ENCODE results near the gene TNKS2.
"Not testable (repeated sequence)": the region's sequence is repeated elsewhere in the genome, so short reads cannot be mapped to it uniquely, and the experiment has no call there.

Gene TNKS2

DNA sequence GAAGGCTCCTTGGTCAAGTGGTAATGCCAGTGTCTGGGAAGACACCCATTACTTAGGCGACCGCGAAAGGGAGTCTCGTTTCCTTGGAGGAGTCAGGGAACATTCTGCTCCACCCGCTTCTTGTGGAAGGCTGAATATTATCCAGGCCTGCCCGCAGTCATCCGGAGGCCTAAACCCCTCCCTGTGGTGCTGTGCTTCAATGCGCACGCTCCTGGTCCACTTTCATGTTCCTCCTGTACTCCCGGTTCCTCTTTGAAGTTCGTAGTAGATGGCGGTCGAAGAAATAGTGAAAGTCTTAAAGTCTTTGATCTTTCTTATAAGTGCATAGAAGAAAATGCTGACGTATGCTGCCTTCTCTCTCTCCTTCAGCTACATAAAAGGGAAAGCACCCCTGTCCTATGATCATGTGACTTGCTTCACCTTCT lies 96.0 kb downstream of the TNKS2 start:
- H3K36me3 ChIP-seq (ENCODE audit: control insufficient read depth in 1 of 2, insufficient read depth in 2 of 2, low read length in 2 of 2); H3K27ac ChIP-seq (ENCODE audit: low read length); H3K9me3 ChIP-seq (ENCODE audit: control insufficient read depth in 1 of 2, low read length in 2 of 2); H3K4me3 ChIP-seq (ENCODE audit: low read depth in 1 of 2, low read length in 2 of 2); H3K27me3 ChIP-seq (ENCODE audit: low read depth, low read length); H3K4me1 ChIP-seq (ENCODE audit: control insufficient read depth in 1 of 2, insufficient read depth in 2 of 2, low read length in 2 of 2): not testable (repeated sequence)

DNA sequence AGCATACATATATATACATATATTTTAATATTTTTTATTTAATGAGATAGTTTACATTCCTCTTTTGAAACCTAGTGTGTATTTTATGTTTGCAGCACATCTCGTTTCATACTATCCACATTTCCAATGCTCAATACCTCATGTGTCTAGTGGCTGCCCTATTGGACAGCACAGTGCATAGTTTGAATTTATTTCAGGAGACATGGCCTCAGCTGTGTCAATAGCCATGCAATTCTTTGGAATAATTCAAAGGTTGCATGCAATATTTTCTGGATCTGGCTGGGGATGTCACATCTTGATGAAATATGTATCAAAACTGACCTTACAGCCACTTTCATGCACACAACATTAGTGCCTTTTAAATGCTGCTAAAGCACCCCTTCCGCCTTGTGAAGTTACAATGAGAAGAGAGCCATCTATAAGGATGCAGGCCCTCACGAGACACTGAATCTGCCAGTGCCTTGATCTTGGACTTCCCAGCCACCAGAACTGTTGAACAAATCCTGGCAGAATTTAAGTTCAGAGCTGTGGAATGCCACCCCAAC lies 98.1 kb downstream of the TNKS2 start:
- no peaks in the 10 kb centered on the region for H3K27me3 ChIP-seq (ENCODE audit: low read depth, low read length)
- no peaks in the 10 kb centered on the region for H3K4me1 ChIP-seq (ENCODE audit: control insufficient read depth in 1 of 2, insufficient read depth in 2 of 2, low read length in 2 of 2)
- no peak overlapping the region for H3K4me3 ChIP-seq (ENCODE audit: low read depth in 1 of 2, low read length in 2 of 2)
- no peaks in the 10 kb centered on the region for H3K36me3 ChIP-seq (ENCODE audit: control insufficient read depth in 1 of 2, insufficient read depth in 2 of 2, low read length in 2 of 2)
- no peaks in the 10 kb centered on the region for H3K9me3 ChIP-seq (ENCODE audit: control insufficient read depth in 1 of 2, low read length in 2 of 2)
- H3K27ac ChIP-seq (ENCODE audit: low read length) = no peak overlapping the region

DNA sequence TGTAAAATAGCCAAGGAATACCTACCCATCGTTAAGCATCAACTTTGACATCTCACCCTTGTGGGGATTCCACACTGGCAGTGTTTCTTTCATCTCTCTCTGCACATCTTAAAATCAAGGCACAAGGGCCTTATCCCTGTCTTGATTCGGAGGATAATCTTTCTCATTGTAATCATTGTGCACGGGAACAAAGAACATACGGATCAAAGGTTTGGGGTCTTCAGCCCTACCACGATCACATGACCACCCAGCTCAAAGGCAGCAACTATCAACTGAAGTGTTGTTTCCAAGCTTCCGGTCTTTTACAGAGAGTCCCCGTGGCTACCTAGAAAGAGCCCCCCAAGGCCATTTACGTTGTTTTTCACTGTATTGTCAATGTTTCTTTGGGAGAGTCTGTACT lies 99.2 kb downstream of the TNKS2 start:
- Histone ChIP-seq H3K27me3 (ENCODE audit: low read depth, low read length) (no peaks in the 10 kb centered on the region), H3K4me3 (ENCODE audit: low read depth in 1 of 2, low read length in 2 of 2) (no peak overlapping the region), H3K4me1 (ENCODE audit: control insufficient read depth in 1 of 2, insufficient read depth in 2 of 2, low read length in 2 of 2) (no peaks in the 10 kb centered on the region), H3K36me3 (ENCODE audit: control insufficient read depth in 1 of 2, insufficient read depth in 2 of 2, low read length in 2 of 2) (no peaks in the 10 kb centered on the region), H3K27ac (ENCODE audit: low read length) (no peak overlapping the region), H3K9me3 (ENCODE audit: control insufficient read depth in 1 of 2, low read length in 2 of 2) (no peaks in the 10 kb centered on the region)

DNA sequence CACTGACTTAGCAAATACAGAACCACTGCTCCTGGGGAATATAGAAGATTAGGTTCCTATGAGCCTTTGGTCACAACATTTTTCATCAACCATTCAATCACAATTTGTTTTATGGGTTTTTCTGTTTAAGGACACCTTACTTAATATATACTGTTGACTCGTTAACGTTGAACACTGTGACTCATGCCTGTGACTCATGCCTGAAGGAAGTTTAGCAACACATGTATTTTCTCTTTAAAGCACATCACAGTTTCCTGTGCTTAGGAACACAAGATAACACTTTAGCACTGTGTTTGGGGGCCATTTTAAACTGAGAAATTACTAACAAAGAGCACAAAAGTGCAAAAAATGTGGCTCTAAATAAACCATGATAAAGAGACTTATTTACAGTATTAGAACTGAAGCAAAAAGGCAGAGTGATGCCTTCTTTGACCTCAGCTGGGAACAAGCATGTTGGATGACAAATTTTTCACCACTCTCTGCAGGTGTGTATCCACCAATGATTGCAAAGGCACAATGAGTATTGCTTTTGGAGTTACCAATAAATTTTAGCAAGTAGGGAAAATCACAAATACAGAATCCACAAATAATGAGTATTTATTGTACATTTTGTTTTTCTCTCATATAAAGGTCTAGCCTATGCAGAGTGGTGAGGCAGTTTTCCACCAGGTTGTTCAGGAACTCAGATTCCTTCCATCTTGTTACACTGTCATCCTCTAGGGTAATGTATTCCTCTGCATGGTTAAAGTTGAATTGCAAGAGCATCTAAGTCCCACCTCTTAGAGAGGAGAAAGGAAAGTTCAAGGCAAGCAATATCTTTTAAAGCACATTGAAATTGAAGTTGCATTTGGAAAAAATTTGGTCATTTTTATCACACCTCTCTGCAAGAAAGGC lies 103.8 kb downstream of the TNKS2 start:
- Histone ChIP-seq H3K27me3 (ENCODE audit: low read depth, low read length) (no peaks in the 10 kb centered on the region), H3K27ac (ENCODE audit: low read length) (no peak overlapping the region), H3K4me1 (ENCODE audit: control insufficient read depth in 1 of 2, insufficient read depth in 2 of 2, low read length in 2 of 2) (peaks cover 0 to under 1% of the 10 kb centered on the region in 2 donors), H3K9me3 (ENCODE audit: control insufficient read depth in 1 of 2, low read length in 2 of 2) (no peaks in the 10 kb centered on the region), H3K4me3 (ENCODE audit: low read depth in 1 of 2, low read length in 2 of 2) (no peak overlapping the region), H3K36me3 (ENCODE audit: control insufficient read depth in 1 of 2, insufficient read depth in 2 of 2, low read length in 2 of 2) (no peaks in the 10 kb centered on the region)

DNA sequence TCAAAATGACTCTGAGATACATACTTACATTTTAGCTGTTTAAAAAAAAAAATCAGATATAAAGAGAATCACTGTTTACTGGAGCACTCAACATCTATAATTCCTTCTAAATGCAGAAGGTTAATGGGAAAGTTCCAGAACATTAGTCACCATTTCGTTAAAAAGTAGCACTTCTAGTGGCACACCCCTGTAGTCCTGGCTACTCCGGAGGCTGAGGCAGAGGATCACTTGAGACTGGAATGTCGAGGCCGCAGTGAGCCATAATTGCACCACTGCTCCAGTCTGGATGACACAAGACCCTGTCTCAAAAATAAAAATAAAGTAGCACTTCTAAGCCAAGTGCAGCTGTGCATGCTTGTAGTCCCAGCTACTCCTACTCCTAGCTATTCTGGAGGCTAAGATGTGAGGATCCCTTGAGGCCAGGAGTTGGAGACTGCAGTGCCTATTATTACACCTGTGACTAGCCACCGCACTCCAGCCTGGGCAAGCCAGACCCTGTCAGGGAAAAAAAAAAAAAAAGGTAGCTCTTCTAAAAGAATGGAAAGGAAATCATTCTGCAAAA lies 108.9 kb downstream of the TNKS2 start:
- H3K4me1 ChIP-seq (ENCODE audit: control insufficient read depth in 1 of 2, insufficient read depth in 2 of 2, low read length in 2 of 2) = peaks cover 0 to 16% of the 10 kb centered on the region in 2 donors
- H3K27ac ChIP-seq (ENCODE audit: low read length) = no peak overlapping the region

DNA sequence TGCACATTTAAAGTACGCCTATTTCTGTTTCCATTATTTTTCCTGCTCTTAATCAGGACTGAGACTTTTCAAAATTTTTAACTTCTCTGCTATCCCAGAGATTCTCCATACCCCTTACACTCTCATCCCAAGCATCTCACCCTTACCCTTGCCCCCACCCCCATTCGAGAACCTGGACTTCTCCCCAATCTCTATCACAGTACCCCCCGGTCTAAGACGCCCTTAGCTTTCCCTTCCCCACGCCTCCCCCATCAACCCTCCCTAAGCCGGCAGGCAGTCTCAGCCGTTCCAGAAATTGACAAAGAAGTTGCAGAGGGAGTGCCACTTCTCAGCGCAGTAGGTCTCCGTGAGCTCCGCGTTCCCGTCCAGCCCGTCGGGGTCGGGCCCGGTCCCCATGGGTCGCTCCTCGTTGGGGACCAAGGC lies 109.7 kb downstream of the TNKS2 start:
- H3K27ac ChIP-seq (ENCODE audit: low read length) = no peak overlapping the region

More for the DNA sequence above, 108.9 kb downstream of the TNKS2 start:
- H3K9me3 ChIP-seq (ENCODE audit: control insufficient read depth in 1 of 2, low read length in 2 of 2) = no peaks in the 10 kb centered on the region
- H3K4me3 ChIP-seq (ENCODE audit: low read depth in 1 of 2, low read length in 2 of 2) = peak overlapping the region in 1 of 2 donors; percentile 98
- H3K36me3 ChIP-seq (ENCODE audit: control insufficient read depth in 1 of 2, insufficient read depth in 2 of 2, low read length in 2 of 2) = no peaks in the 10 kb centered on the region
- no peaks in the 10 kb centered on the region for H3K27me3 ChIP-seq (ENCODE audit: low read depth, low read length)

DNA sequence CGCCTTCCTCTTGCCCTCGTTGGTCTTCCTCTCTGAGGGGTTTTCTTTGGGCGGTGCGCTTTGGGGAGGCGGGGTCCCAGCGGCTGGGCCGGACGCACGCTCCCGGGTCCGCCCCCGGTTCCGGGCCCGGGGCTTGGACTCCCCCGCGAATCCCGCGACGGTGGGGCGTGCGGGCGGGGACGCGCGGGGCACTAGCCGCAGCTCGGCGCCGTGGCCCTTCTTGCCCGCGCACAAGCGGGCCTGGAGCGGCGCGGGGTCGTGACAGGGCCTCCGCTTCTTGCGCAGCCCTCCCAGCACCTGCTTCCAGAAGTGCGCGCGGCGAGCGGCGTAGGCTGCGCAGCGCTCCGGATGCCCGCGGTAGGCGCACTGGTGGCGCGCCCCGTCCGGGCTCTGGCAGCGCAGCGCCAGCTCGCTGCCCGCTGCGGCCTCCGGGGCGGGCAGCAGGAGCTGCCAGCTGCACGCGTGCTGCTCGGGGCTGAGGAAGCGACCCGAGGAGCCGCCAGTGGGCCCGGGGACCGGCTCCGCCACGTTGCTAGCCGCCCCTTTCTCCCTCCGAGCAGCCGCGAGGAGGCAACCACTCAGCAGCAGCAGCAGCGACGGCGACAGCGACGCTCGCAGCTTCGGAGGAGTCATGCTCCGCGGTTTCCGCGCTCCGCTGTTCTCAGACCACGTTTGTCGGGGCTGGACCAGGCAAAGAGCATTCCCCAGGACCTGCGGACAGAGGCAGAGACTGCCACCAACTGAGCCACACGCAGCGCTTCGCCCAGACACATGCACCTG lies 110.3 kb downstream of the TNKS2 start:
- H3K4me1 ChIP-seq (ENCODE audit: control insufficient read depth in 1 of 2, insufficient read depth in 2 of 2, low read length in 2 of 2) = peaks cover 0 to 16% of the 10 kb centered on the region in 2 donors
- H3K9me3 ChIP-seq (ENCODE audit: control insufficient read depth in 1 of 2, low read length in 2 of 2) = no peaks in the 10 kb centered on the region
- no peaks in the 10 kb centered on the region for H3K36me3 ChIP-seq (ENCODE audit: control insufficient read depth in 1 of 2, insufficient read depth in 2 of 2, low read length in 2 of 2)
- no peaks in the 10 kb centered on the region for H3K27me3 ChIP-seq (ENCODE audit: low read depth, low read length)
- H3K4me3 ChIP-seq (ENCODE audit: low read depth in 1 of 2, low read length in 2 of 2) = peak overlapping the region; percentile 75 to 98
- H3K27ac ChIP-seq (ENCODE audit: low read length) = peak overlapping the region; percentile 1

More for the DNA sequence above, 109.7 kb downstream of the TNKS2 start:
- Histone ChIP-seq H3K4me1 (ENCODE audit: control insufficient read depth in 1 of 2, insufficient read depth in 2 of 2, low read length in 2 of 2) (peaks cover 0 to 16% of the 10 kb centered on the region in 2 donors), H3K9me3 (ENCODE audit: control insufficient read depth in 1 of 2, low read length in 2 of 2) (no peaks in the 10 kb centered on the region), H3K4me3 (ENCODE audit: low read depth in 1 of 2, low read length in 2 of 2) (peak overlapping the region; percentile 75 to 98), H3K36me3 (ENCODE audit: control insufficient read depth in 1 of 2, insufficient read depth in 2 of 2, low read length in 2 of 2) (no peaks in the 10 kb centered on the region), H3K27me3 (ENCODE audit: low read depth, low read length) (no peaks in the 10 kb centered on the region)

DNA sequence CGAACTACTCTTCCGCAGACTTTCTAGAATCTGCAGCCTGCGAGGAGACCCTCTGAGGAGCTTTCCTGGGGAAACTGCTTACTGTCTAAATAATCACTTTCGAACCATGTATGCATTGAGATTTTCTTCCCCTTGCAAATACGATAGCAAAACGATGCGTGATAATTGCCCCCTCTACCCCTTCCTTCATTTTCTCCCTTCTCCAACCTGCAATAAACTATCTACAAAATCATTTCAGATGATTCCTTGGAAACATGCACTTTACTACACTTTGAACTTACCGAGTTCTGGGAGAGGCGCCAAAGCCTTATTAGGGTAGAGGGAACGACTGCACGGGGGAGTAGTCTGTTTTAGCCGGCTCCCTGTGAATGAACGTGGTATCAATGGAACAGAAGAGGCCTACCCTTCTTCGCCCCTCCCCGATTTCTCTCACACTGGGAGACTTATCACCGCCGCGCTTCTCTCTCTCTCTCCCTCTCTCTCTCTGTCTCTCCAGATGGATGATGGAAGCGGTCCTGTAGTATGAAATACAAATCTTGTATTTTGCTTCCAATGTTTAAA lies 111.0 kb downstream of the TNKS2 start, which contains the start of gene FGFBP3:
Gene FGFBP3, minus strand, starts transcription at position 370 of the 561 bp plus-strand sequence. CDS start 517 bp downstream, outside the sequence.
- Histone ChIP-seq H3K27me3 (ENCODE audit: low read depth, low read length) (no peaks in the 10 kb centered on the region), H3K9me3 (ENCODE audit: control insufficient read depth in 1 of 2, low read length in 2 of 2) (no peaks in the 10 kb centered on the region), H3K4me1 (ENCODE audit: control insufficient read depth in 1 of 2, insufficient read depth in 2 of 2, low read length in 2 of 2) (peaks cover 0 to 16% of the 10 kb centered on the region in 2 donors), H3K27ac (ENCODE audit: low read length) (peak within 1 kb of the TSS; percentile 1), H3K4me3 (ENCODE audit: low read depth in 1 of 2, low read length in 2 of 2) (peak within 1 kb of the TSS; percentile 75 to 98), H3K36me3 (ENCODE audit: control insufficient read depth in 1 of 2, insufficient read depth in 2 of 2, low read length in 2 of 2) (no peaks in the 10 kb centered on the region)

DNA sequence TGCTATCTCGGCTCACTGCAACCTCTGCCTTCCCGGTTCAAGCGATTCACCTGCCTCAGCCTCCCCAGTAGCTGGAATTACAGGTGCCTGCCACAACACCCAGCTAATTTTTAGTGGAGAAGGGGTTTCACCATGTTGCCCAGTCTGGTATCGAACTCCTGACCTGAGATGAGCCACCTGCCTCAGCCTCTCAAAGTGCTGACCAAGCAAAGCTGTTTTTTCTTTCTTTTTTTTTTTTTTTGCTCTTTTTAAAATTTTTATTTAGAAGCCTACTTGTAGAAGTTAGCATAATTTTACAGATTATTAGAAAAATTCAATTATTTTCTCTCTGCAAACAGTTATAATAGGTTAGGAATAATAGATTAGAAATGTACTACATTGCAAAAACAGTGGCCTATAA lies 112.2 kb downstream of the TNKS2 start:
- Histone ChIP-seq H3K4me3 (ENCODE audit: low read depth in 1 of 2, low read length in 2 of 2) (no peak overlapping the region), H3K36me3 (ENCODE audit: control insufficient read depth in 1 of 2, insufficient read depth in 2 of 2, low read length in 2 of 2) (no peaks in the 10 kb centered on the region), H3K27ac (ENCODE audit: low read length) (no peak overlapping the region), H3K9me3 (ENCODE audit: control insufficient read depth in 1 of 2, low read length in 2 of 2) (no peaks in the 10 kb centered on the region), H3K4me1 (ENCODE audit: control insufficient read depth in 1 of 2, insufficient read depth in 2 of 2, low read length in 2 of 2) (peaks cover 0 to 16% of the 10 kb centered on the region in 2 donors), H3K27me3 (ENCODE audit: low read depth, low read length) (no peaks in the 10 kb centered on the region)

Data from muscle layer of duodenum (tissue), 2 donors.